Caco-2 (cell line): ENCODE measurements around the gene CTIF. TPM values are rescaled to one million over a fixed set of nuclear protein-coding genes. Genes with fewer than 3 reads are reported as not detected.

Experiments used
- BruUV-seq: library from RNA; stranded (reverse); fragments of 400-500 nt; replicated peaks from 2 replicates; lab custom pipeline; 2021; lab: Mats Ljungman, UMichigan
- CTCF ChIA-PET: fragments of 300-600 bp; sonication (Branson Sonifier 250); formaldehyde crosslinking; loops from one replicate; lab custom pipeline; 2022; ENCODE audit warnings: antibody characterized with exemption; lab: Charles Lee
- POLR2A ChIA-PET: fragments of 300-600 bp; sonication (Branson Sonifier 250); formaldehyde crosslinking; loops from one replicate; lab custom pipeline; 2022; ENCODE audit warnings: antibody characterized with exemption; lab: Charles Lee
- DNase-seq, 2 experiments: peaks; one replicate each; pipeline versions ENCODE4 v3.0.0 to v3.0.0-alpha.2; 2020 to 2022
- H3K27me3 ChIP-seq: replicated peaks from 2 replicates; pipeline ENCODE4 v1.6.0; 2011; ENCODE audit warnings: low read length; ENCODE audit not compliant: control insufficient read depth, insufficient read depth
- H3K36me3 ChIP-seq: 2 replicates; pipeline ENCODE4 v1.5.1; 2011; ENCODE audit warnings: low read length; ENCODE audit not compliant: control insufficient read depth, insufficient read depth
- H3K4me1 ChIP-seq: fragments of 250-450 bp; sonication (Bioruptor Pico); 2 replicates; pipeline ENCODE4 v1.5.1; 2020; ENCODE audit warnings: mild to moderate bottlenecking
- H3K4me3 ChIP-seq: 2 replicates; pipeline ENCODE4 v1.5.1; 2011; ENCODE audit warnings: low read depth, mild to moderate bottlenecking, control low read depth, low read length
- H3K9me3 ChIP-seq: fragments of 250-450 bp; sonication (Bioruptor Pico); 2 replicates; pipeline ENCODE4 v1.5.1; 2020; ENCODE audit warnings: mild to moderate bottlenecking, moderate library complexity
- H3K27ac Mint-ChIP-seq: one replicate; pipeline ENCODE4 v1.8.0; 2022; ENCODE audit warnings: mixed read lengths; ENCODE audit not compliant: unreplicated experiment
- H3K27me3 Mint-ChIP-seq: one replicate; pipeline ENCODE4 v1.8.0; 2022; ENCODE audit warnings: mixed read lengths; ENCODE audit not compliant: insufficient read depth, unreplicated experiment
- H3K36me3 Mint-ChIP-seq: one replicate; pipeline ENCODE4 v1.8.0; 2022; ENCODE audit warnings: mild to moderate bottlenecking, mixed read lengths; ENCODE audit not compliant: insufficient read depth, unreplicated experiment
- H3K4me1 Mint-ChIP-seq: one replicate; pipeline ENCODE4 v1.8.0; 2022; ENCODE audit warnings: low read depth, mixed read lengths; ENCODE audit not compliant: unreplicated experiment
- H3K4me3 Mint-ChIP-seq: one replicate; pipeline ENCODE4 v1.8.0; 2022; ENCODE audit warnings: mild to moderate bottlenecking, moderate library complexity, mixed read lengths; ENCODE audit not compliant: unreplicated experiment
- H3K9me3 Mint-ChIP-seq: one replicate; pipeline ENCODE4 v1.8.0; 2022; ENCODE audit warnings: mixed read lengths; ENCODE audit not compliant: unreplicated experiment
- intact Hi-C: fragments of 100-400 bp; cut with micrococcal nuclease; formaldehyde crosslinking; loops from one replicate; pipeline ENCODE4 v1.10.0; 2022; ENCODE audit not compliant: unreplicated experiment
- total RNA-seq: library from RNA; stranded (reverse); gene quantifications from 2 replicates; pipeline ENCODE4 v1.2.3, GENCODE V29; 2022
- TF ChIP-seq, protein P1 (sequence below), 2 experiments: fragments of 200-600 bp in 1 of 2; IDR thresholded peaks; 1 replicate in 1 of 2; 2 replicates in 1 of 2; pipeline versions ENCODE4 v1.5.1 to v1.8.0; 2011 to 2022; ENCODE audit warnings: antibody characterized with exemption in 1 of 2, control low read depth in 1 of 2, inconsistent platforms in 1 of 2, low read depth in 1 of 2, low read length in 1 of 2, mild to moderate bottlenecking in 1 of 2, moderate library complexity in 1 of 2; ENCODE audit not compliant: insufficient read depth in 1 of 2, severe bottlenecking in 1 of 2, unreplicated experiment in 1 of 2

CTIF gene
- total RNA-seq, 1 experiment from 2014 or later = 19.9 TPM

DNA sequence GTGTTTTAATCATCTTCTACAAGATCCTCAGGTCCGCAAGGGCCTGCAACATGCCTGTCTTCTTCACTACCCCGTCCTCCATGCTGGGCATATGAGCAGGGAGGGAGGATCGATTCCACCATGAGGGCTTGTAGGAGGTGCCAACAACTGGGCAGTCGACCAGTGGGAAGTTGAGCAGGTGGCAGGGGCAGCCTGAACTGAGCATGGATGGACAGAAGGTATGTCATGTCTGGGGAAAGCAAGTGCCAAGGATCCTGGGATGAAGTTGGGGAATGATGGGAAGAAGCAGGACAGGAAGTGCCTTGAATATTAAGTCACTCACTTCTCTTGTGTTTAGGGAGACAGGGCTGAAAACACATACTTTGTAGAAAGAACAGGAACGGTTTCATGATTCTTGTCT is 44.7 kb downstream of the CTIF start:
- Mint-ChIP-seq H3K36me3 (no peaks in the 10 kb centered on the region), H3K4me3 (no peak overlapping the region), H3K27me3 (no peaks in the 10 kb centered on the region), H3K9me3 (no peaks in the 10 kb centered on the region), H3K4me1 (no peaks in the 10 kb centered on the region), H3K27ac (no peak overlapping the region)
- intact Hi-C loops = no loop called here
- H3K36me3 ChIP-seq = no peaks in the 10 kb centered on the region
- H3K9me3 ChIP-seq = no peaks in the 10 kb centered on the region
- H3K4me1 ChIP-seq = no peaks in the 10 kb centered on the region
- ChIA-PET CTCF (no interaction called here), POLR2A (no interaction called here)
- DNase-seq = no peak
- BruUV-seq = no TSS peak
- no peaks in the 10 kb centered on the region for H3K27me3 ChIP-seq
- no peak overlapping the region for H3K4me3 ChIP-seq
- TF ChIP-seq, protein P1, sequence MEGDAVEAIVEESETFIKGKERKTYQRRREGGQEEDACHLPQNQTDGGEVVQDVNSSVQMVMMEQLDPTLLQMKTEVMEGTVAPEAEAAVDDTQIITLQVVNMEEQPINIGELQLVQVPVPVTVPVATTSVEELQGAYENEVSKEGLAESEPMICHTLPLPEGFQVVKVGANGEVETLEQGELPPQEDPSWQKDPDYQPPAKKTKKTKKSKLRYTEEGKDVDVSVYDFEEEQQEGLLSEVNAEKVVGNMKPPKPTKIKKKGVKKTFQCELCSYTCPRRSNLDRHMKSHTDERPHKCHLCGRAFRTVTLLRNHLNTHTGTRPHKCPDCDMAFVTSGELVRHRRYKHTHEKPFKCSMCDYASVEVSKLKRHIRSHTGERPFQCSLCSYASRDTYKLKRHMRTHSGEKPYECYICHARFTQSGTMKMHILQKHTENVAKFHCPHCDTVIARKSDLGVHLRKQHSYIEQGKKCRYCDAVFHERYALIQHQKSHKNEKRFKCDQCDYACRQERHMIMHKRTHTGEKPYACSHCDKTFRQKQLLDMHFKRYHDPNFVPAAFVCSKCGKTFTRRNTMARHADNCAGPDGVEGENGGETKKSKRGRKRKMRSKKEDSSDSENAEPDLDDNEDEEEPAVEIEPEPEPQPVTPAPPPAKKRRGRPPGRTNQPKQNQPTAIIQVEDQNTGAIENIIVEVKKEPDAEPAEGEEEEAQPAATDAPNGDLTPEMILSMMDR (IDR thresholded peaks at IDR 0.05; ENCODE audit: insufficient read depth in 1 of 2, low read depth in 1 of 2, low read length in 1 of 2, severe bottlenecking in 1 of 2, unreplicated experiment in 1 of 2) = no peak

DNA sequence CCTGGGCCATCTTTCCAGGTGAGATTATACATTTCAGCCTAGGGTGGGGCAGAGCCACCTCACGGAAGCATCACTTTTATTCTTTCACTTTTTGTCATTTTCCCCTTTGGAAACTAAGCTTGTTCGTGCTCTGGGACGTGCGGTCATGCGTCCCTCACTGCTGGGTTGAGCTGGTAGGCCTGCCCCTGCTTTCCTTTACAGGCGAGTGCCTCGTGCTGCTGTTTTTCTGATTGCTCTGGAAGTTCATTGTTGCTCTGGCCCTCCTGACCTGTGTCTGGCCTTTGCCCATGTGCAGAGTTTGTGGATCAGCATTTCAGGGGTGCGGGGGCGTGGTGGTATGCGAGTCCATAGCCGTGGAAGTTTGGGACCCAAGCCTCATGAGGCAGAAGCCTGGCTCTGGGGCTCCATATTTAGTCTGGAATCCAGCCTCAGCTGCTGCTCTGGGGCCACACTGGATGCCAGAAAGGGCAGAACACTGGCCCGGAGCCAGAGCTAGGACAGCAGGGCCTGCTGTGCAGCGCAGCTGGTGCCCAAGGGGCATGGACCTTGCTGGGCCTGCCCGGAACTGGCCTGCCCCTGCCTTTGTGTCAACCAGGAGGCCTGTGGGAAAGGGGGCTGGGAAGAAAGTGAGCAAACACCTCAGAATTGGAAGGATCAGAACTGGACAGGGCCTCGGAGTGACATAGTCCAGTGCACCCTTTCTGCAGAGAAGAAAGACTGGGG is 51.1 kb downstream of the CTIF start:
- no peaks in the 10 kb centered on the region for H3K27me3 Mint-ChIP-seq
- H3K27ac Mint-ChIP-seq = no peak overlapping the region
- H3K36me3 ChIP-seq = no peaks in the 10 kb centered on the region
- H3K4me1 Mint-ChIP-seq = no peaks in the 10 kb centered on the region
- H3K9me3 Mint-ChIP-seq = no peaks in the 10 kb centered on the region
- H3K4me1 ChIP-seq = no peaks in the 10 kb centered on the region
- intact Hi-C loops = no loop called here
- TF ChIP-seq, protein P1 (IDR thresholded peaks at IDR 0.05; ENCODE audit: insufficient read depth in 1 of 2, low read depth in 1 of 2, low read length in 1 of 2, severe bottlenecking in 1 of 2, unreplicated experiment in 1 of 2) = no peak
- no peaks in the 10 kb centered on the region for H3K27me3 ChIP-seq
- no TSS peak for BruUV-seq
- no peaks in the 10 kb centered on the region for H3K9me3 ChIP-seq
- no peaks in the 10 kb centered on the region for H3K36me3 Mint-ChIP-seq
- POLR2A ChIA-PET = no interaction called here
- CTCF ChIA-PET = no interaction called here
- no peak overlapping the region for H3K4me3 Mint-ChIP-seq
- DNase-seq = no peak
- no peak overlapping the region for H3K4me3 ChIP-seq

DNA sequence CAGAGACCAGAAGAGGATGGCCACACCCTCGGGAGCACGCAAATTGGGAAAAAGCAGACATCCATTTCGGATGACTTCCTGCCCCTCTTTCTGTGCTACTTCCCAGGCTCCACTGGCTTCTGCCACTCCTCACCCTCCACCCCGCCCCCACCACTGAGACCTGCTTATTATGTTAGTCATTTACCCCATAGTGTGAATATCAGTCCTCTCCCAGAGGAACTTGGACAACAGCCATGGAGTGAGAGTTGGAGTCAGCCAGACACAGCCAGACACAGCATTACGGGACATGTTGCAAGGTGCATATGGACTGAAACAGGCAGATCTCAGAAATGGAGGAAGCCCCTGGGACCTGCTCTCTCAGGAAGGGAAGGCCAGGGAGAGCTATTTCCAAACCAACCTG is 51.8 kb downstream of the CTIF start:
- Histone ChIP-seq H3K4me1 (no peaks in the 10 kb centered on the region), H3K9me3 (no peaks in the 10 kb centered on the region), H3K4me3 (no peak overlapping the region), H3K27me3 (no peaks in the 10 kb centered on the region), H3K36me3 (no peaks in the 10 kb centered on the region)
- no peaks in the 10 kb centered on the region for H3K9me3 Mint-ChIP-seq
- BruUV-seq = no TSS peak
- H3K27me3 Mint-ChIP-seq = no peaks in the 10 kb centered on the region
- no peak overlapping the region for H3K27ac Mint-ChIP-seq
- no peak for DNase-seq
- H3K36me3 Mint-ChIP-seq = no peaks in the 10 kb centered on the region
- intact Hi-C loops = no loop called here
- ChIA-PET CTCF (no interaction called here), POLR2A (no interaction called here)
- no peak overlapping the region for H3K4me3 Mint-ChIP-seq
- TF ChIP-seq, protein P1 (IDR thresholded peaks at IDR 0.05; ENCODE audit: insufficient read depth in 1 of 2, low read depth in 1 of 2, low read length in 1 of 2, severe bottlenecking in 1 of 2, unreplicated experiment in 1 of 2) = no peak
- no peaks in the 10 kb centered on the region for H3K4me1 Mint-ChIP-seq
